GM19467 (cell line): ENCODE data around the gene SYNDIG1.

Experiments used
- ATAC-seq: cut with Tn5 transposase; IDR thresholded peaks from one replicate; pipeline ENCODE4 v1.9.1; 2021; ENCODE audit warnings: mild to moderate bottlenecking, moderate library complexity; ENCODE audit not compliant: unreplicated experiment

SYNDIG1 gene

DNA sequence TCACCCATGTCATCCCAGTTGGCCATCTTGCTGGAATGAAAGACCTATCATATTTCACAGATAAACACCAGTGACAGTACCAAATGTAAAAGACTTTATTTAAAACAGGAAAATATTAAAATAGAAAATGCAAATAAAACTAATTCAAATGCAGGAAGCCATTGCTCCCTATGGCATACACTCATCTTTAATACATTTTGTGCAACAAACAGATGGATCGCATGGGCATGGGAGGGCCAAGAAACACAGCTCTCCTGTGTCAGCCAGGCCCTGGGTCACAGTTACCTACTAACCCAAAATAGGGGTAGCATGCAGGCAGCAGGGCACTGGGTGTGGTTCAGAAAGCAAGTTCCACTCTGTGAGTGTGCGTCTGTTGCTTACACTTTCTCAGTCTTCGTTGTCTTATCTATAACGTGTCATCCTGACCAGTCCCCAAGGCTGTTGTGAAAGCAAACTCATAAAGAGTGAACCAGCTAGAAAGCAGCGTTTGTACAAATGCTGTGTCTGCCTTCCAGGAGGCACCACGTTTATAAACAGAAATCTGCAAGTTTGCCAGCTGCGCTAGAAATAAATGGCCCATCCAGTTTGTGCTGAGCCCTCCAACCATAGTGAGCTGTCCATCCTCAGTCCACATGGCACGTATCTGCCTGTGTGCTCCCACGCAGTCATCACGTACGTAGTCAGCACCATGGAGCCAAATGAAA, 180.5 kb downstream of the SYNDIG1 start:
- no peak for ATAC-seq

DNA sequence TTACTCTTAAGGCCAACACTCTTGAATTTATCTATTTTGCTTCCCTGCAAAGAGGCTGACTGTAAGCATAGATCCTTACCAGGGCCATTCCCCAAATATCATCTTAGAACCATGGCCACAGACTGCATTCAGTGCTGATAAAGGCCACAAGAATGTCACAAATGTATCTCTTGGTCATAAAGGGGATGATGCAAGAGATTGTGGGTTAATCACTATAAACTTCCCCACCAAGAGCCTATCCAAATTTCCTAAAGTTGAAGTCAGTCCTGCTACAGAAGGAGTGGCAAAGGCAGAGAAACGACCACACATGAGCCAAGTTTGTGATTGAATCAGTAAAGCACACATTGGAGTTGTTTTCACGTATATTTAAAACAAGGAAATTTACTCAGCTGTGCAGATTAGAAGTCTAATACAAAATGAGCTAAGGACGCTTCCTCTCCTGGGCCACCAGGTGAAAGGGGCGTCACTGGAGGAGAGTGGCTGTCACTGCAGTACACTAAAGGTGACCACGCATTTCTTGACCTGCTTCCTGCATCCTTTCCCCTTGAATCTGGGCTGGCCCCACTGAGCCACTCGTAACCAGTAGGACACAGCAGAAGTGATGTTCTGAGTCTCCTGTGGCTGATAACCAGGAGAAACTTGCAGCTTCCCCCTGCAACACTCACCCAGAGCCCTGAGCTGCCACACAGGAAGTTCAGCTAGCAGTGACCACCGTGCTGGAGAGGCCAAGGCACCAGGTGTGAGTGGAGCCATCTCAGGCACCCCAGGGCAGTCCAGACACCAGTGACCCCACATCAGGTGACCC, 181.9 kb downstream of the SYNDIG1 start:
- ATAC-seq = no peak

DNA sequence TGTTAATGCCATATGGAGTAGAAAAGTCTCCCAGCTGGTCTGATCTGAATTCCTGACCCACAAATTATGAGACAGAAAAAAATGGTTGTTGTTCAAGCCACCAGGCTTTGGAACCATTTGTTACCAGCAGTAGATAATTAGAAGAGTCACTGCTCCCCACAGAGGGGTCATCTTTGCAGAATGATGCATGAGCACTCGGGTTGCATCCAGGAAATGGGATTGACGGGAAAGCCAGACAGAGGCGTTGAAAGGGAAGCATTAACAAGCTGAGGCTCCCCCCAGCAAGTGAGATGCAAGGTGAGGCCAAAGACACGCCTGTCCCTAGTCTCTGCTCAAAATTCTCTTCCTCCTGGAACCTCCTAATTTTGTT, 182.5 kb downstream of the SYNDIG1 start:
- no peak for ATAC-seq

DNA sequence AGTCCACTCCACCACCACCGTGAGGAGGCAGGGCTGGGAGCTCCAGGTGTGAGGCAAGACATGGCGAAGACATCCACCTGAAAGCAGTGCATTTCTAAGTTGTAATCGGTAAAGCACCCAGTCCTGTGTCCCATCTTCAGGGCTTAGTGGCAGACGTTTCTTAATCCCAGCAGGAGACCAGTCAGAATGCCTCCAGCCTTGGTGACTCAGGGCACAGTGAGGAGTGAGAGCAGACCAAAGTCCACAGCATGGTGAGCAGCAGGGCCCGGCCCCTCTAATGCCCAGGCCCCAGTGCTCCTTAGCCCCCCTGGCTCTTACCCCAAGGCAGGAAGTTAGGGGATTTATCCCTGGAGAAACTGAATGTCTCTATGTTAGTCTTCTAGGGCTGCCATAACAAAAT, 183.9 kb downstream of the SYNDIG1 start:
- ATAC-seq = no peak

DNA sequence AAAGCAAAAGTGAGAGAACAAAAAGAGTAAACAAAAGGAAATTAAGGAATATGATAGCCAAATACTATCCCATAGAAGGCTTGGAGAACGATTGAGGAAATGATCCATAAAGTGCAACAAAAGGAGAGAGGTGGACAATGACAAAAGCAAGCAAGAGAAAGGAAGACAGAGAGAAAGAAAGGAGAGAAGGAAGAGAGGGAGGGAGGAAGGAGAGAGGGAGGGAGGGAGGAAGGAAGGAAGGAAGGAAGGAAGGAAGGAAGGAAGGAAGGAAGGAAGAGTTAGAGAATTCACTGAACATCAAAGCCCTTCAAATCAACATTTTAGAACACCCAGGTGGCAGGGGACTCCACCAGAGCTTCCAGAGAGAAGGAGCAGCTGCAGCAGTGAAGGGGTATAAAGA, 185.0 kb downstream of the SYNDIG1 start:
- no peak for ATAC-seq

DNA sequence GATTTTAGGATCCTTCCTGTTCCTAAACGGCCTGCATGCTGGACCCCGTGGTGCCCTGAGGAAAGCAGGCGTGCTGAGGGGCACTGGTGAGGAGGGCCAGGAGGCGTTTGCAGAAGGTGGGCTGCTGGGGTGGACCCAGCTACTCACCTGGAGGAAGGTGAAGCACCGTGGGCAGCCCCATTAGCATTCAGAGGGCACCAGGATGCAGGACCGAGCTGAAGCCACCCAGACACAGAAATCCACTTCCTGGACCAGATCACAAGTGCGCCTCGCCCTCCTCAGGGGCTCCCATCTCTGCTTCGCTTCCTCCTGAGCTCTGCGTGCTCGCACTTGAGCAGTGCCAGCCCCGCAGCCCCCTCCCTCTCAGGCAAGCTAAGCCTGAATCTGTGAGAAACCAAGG, 187.0 kb downstream of the SYNDIG1 start:
- ATAC-seq = no peak

DNA sequence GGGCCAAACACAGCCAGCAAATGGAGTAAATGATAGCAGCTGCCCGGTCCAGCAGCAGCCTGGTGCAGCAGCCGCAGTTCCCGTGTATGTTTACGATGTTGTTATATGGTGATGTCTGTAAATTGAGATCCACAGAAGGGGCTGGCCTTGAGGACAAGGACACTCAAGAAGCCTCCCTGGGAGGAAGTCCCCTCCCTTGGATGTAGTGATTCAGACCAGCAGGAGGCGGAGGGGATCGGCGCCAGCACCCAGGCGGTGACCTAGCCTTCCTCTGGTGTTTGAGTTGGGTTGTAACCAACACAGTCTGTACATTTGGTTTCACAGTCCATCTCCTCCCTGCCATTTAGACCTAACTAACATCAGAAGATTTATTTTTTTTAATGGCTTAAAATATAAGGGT, 187.8 kb downstream of the SYNDIG1 start:
- no peak for ATAC-seq

DNA sequence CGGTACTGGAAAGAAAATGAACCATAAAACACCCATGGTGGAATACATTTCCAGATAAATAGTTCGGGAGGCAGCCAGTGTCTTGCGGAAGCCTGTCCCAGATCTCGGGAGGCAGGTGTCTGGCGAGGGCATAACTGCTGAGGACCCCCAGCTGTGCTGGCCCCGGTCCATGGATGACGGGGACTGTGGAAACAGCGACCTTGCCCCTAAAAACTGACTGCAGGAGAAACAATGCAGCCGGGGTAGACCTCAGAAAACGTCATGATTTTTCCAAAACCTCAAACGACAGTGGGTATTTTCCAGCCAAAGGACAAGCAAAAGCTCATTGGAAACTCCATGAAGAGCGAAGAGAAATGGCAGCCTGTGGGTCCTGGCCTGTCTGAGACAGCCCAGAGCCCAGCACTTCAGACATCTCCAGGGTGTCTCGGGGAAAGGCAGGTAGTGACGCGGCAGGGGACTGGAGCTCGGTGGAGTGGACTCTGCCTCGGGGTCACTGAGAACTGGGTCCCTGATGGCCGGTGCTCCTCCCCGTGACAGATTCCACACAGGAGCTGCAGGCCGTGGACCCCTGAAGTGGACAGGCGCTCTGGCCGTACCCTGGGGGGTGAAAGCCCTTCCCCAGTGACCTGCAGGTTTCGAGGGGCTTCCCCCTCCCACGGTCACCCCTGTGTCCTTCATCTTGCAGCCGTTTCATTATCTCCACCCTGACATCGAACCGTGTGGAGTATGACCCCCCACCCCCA, 188.6 kb downstream of the SYNDIG1 start:
- no peak for ATAC-seq

DNA sequence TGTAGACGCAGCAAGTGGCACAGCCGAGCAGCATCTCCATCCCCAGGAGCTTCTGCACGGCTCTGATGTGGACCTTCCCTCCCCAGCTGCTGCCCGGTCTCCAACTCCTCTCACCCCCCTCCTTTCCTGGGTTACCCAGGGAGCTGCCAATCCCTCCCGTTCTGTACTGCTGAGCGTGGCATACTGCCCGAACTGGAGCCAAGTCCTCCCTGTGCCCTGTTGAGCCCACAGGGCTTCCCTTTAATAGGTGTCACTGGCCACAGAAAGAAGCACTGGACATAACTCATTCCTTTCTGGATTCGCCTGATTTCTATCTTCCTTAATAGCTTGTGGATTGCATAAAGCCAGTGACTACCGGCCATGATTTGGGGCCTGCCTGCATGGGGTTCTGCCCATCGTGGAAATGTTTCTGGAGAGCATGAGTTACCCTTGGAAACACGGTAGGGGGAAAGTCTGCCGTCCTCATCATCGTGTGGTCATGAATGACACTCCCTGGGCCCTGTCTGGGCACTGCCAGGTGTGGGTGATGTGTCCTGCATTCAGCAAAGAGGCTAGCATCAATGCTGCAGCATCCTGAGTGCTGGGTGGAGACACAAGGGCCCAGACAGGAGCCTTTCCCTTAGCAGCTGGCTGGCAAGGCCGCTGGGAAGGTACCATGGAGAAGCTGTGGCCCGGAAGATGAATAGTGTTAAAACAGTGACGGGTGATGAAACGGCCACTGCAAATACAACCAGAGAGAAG, 189.7 kb downstream of the SYNDIG1 start:
- no peak for ATAC-seq

DNA sequence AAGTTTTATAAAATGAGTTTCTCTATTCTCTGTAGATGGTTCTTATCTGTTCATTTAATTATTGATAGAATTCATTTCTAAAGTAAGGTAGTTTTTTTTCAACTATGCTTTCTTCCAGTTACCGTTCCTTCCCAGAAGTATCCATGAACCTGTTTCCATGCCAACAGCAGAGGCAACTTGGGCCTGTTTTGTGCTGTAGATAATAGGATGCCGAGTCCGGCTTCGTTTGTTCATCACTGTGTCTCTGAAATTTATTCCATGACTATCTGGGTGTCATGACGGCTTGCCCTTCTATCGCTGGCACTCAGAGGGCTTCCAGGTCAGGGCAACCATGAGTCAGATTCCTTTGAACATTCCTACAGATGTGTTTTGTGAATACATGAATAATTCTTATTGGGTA, 190.4 kb downstream of the SYNDIG1 start:
- ATAC-seq = no peak

DNA sequence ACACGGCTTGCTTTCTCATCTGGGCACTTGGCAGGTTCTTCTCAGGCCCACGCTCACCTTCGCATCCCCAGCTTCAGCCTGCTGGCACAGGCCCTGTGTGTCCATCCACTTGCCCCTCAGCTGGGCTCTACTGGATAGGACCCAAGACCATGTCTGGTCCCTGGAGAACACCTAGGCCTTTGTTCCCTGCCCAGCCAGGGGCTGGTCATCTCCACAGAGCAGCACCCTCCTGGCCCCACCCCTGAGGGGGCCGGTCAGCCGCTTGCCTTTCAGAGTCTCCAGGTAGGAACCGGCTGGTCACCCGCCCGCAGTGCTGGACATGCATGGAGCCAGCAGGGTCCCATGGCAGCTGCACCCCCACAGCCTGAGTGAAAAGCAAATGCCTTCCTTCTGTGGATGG, 191.2 kb downstream of the SYNDIG1 start:
- no peak for ATAC-seq

DNA sequence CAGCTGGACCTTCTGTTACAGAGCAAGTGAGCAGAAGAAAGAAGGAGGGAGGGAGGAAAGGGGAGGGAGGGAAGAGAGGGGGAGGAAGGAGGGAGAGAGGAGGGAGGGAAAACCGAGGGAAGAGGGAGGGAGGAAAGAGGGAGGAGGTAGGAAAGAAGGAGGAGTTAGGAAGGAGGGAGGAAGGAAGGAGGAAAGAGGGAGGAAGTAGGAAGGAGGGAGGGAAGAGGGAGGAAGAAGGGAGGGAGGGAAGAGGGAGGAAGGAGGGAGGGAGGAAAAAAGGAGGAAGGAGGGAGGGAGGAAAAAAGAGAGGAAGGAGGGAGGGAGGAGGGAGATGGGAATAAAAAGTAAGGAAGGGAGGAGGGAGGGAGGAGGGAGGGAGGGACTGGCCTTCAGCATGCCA, 191.8 kb downstream of the SYNDIG1 start:
- ATAC-seq = no peak

DNA sequence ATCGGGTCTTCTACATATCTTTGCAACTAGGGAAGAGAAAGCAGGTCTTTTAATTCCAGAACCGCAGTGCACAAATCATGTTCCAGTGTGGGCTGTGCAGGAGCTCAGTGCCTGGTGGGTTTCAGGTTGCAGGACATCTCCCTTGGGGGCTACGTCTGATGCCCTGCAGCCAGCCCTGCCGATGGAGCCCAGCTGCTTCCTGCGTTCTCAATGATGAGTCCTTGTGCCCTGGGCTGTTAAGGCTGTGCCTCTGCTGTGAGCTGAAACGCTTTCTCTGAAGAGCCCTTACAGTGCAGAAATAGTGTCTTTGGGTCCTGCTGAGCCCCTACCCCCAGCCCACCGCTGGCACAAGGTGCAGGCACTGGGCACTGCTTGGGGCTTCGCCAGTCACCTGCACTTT, 192.9 kb downstream of the SYNDIG1 start:
- ATAC-seq = no peak

DNA sequence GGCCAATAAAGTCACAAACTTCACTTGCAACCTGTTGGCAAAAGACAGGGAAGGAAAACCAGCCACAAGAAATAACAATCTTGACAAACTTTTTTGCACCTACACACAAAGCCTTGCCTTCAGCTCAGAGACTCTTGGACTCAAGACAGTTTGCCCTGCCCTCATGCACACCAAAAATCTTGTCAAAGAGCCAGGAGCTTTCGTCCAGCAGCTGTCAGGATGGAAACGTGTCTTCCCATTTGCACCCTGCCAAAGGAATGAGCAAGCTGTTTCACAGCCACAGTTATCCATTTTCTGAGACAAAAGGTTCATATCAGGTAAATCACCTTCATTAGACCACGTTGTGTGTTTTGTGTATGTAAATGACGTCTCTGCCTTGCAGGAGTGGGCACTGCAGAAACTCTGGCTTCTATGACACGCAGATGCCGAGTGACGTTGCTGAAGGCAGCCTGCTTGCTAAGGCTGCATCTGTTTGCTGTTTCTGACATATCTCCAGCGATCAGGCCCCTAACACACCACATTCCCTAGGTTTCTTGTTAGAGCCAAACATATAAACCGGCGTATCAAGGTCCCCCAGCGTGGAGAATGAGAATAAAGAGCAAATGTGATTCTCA, 193.4 kb downstream of the SYNDIG1 start:
- no peak for ATAC-seq

DNA sequence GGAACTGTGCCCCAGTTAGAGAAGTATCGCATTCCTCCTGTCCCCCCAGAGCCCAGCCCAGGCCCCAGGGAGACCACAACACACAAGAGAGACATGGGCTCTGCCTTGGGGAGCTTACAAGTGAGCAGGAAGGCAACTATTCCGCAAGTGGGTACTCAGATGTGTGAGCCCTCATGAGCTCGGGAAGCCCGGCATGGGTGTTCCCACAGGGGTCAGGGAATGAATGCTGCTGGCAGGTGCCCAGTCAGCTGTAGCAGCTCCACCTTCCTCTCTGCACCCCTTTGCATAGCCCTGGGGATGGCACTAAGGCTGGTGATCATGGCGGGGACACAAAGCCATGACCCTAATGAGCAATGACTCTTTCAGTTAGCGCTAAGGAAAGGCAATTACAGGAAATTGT, 194.1 kb downstream of the SYNDIG1 start:
- ATAC-seq = no peak

DNA sequence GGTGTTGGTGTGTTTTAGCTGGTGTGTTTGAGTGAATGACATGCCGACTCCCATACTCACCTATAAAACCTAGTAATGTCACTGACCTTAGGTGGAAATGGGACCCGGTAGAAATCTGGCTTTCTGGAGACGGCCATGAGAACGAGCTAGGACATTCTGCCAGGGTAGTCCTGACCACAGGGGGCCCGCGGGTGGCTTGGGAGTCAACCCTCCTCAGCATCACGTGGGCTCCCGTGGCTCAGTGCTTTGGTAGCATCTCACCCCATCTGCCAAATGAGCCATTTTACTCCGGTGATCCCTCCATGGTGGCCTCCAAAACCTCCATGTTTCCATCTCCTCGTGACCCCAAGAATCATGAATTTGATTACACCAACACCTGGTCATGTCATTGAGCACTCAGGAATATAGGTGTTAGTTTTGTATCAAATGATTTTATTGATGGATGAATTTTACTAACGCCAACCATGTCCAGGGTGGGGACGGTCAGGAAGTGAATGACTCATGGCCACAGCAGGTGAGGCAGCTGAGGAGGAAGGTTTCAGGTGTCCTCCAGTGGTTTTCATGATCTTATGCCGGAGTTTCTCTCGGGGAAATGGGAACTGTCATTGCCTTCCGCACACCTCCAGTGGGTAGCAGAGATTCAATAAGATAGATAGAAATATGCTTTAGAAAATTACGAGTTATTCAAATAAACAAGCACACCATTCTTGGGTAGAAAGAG, 195.0 kb downstream of the SYNDIG1 start:
- no peak for ATAC-seq

DNA sequence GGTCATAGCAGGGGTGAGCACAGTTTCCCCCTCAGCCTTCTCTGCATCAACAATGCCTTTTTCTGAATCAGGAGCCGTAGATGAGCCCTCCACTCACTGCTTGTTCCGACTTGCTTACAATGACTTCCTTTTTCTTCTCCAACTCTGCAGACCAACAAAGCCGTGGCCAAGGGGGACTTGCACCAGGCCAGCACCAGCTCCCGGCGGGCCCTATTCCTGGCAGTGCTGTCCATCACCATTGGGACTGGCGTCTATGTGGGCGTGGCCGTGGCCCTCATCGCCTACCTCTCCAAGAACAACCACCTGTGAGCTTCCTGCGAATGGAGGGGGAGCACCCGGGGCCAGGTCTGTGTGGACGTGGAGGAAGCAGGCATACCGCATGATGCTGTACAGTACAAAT, 195.8 kb downstream of the SYNDIG1 start:
- no peak for ATAC-seq

DNA sequence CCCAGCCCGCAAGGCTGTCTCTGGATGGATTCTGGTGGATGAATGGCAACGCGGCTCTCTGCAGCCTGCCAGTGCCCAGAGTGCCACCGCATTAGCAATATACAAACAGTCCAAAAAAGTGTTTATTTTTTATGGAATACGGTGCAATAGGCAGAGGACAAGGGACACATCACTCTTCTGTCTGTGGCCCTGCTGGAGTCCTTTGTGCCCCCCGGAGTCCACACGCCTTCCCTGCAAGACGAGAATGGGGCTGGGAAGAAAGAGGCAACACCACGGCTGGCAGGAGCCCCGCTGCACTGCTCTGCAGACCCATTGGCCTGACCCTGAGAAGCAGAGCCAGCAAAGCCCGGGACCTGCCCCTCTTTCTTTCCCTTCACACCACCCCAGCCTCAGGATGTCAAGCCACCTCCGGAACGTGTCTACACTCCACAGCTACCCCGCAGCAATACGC, 196.3 kb downstream of the SYNDIG1 start:
- ATAC-seq = no peak

DNA sequence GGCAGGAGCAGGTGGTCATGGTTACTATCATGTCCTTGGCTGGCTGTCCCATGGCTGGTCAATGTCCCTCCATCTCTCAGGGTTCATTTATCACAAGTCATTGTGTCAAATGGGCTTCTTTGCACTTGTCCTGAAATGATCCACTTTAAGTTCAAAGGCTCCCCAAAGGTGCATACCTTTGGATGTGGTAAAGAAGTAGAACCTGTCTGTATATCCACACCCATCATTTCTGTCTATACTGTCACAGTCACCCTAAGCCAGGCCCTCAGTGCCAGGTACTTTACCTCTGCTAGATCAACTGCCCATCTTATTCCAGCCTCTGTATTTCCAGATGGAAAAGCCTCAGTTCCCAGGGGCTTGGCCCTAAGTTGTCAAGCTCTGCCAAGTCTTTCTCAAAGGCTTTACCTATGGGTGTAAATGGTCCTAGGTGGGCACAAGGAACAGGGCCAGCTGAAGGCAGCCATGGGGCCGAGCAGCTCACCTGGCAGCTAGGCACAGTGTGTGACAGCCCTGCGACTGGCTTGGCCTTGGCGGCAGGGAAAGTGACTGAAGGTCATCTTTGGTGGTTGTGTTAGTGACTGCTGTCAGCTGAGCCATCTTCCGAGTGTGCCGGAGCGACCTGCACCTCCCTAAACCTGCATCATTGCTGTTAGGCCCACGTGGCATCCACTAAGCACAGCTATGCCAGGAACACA, 198.4 kb downstream of the SYNDIG1 start:
- ATAC-seq = no peak

DNA sequence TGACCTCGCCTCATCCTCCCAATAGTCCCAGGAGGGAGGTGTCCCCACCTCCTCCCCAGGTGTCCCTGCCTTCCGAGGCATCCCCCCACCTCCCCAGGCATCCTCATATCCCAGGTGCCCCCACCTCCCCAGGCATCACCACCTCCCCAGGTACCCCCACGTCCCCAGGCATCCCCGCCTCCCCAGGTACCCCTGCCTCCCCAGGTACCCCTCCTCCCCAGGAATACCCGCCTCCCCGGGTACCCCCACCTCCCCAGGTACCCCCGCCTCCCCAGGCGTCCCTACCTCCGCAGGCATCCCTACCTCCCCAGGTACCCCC, 198.9 kb downstream of the SYNDIG1 start:
- no peak for ATAC-seq
